Parathyroid adenoma (tissue), 2 donors: ENCODE measurements around the gene VWC2L.

ENCODE experiments used
- H2AFZ ChIP-seq: fragments of 300-600 bp; sonication (generic); one replicate; pipeline ENCODE4 v1.7.0; 2017; ENCODE audit warnings: antibody characterized with exemption, mild to moderate bottlenecking
- H3K27ac ChIP-seq: fragments of 300-600 bp; sonication (generic); one replicate; pipeline ENCODE4 v1.7.0; 2017
- H3K27me3 ChIP-seq: fragments of 300-600 bp; sonication (generic); one replicate; pipeline ENCODE4 v1.7.0; 2017; ENCODE audit warnings: low read length; ENCODE audit not compliant: control insufficient read depth, insufficient read depth
- H3K36me3 ChIP-seq: fragments of 300-600 bp; sonication (generic); one replicate; pipeline ENCODE4 v1.7.0; 2017; ENCODE audit warnings: low read length; ENCODE audit not compliant: control insufficient read depth, insufficient read depth
- H3K4me1 ChIP-seq: fragments of 300-600 bp; sonication (generic); one replicate; pipeline ENCODE4 v1.7.0; 2017; ENCODE audit warnings: control low read depth
- H3K4me2 ChIP-seq: fragments of 300-600 bp; sonication (generic); one replicate; pipeline ENCODE4 v1.7.0; 2017; ENCODE audit warnings: low read length
- H3K4me3 ChIP-seq: fragments of 300-600 bp; sonication (generic); one replicate; pipeline ENCODE4 v1.7.0; 2017; ENCODE audit warnings: low read depth, low read length
- H3K79me2 ChIP-seq: fragments of 300-600 bp; sonication (generic); one replicate; pipeline ENCODE4 v1.7.0; 2017; ENCODE audit warnings: control low read depth
- H3K9ac ChIP-seq: fragments of 300-600 bp; sonication (generic); one replicate; pipeline ENCODE4 v1.7.0; 2017; ENCODE audit warnings: mild to moderate bottlenecking
- H3K9me3 ChIP-seq: fragments of 300-600 bp; sonication (generic); one replicate; pipeline ENCODE4 v1.7.0; 2017; ENCODE audit warnings: low read length; ENCODE audit not compliant: control insufficient read depth
- CTCF ChIP-seq: fragments of 300-600 bp; sonication (generic); IDR thresholded peaks from one replicate; pipeline ENCODE4 v1.7.0; 2017; ENCODE audit warnings: antibody characterized with exemption, mild to moderate bottlenecking
- donor health status: primary hyperparathyroidism.

Gene VWC2L

GRCh38 chr2:214471990-214472389 lies 61.1 kb downstream of the VWC2L start:
- no peaks in the 10 kb centered on the region for H3K9me3 ChIP-seq
- no peak overlapping the region for H3K27ac ChIP-seq
- no peak overlapping the region for H3K4me2 ChIP-seq
- H3K9ac ChIP-seq = no peak overlapping the region
- no peak overlapping the region for H2AFZ ChIP-seq
- H3K79me2 ChIP-seq = no peaks in the 10 kb centered on the region
- TF ChIP-seq CTCF = no peak
- H3K4me3 ChIP-seq = no peak overlapping the region
- H3K36me3 ChIP-seq = no peaks in the 10 kb centered on the region
- no peaks in the 10 kb centered on the region for H3K27me3 ChIP-seq
- no peaks in the 10 kb centered on the region for H3K4me1 ChIP-seq

- H2AFZ ChIP-seq = no peak overlapping the region
- no peaks in the 10 kb centered on the region for H3K36me3 ChIP-seq
- H3K9me3 ChIP-seq = no peaks in the 10 kb centered on the region
- no peak overlapping the region for H3K4me3 ChIP-seq
- no peak for TF ChIP-seq CTCF
- H3K27me3 ChIP-seq = no peaks in the 10 kb centered on the region
- H3K4me1 ChIP-seq = peaks cover 3% of the 10 kb centered on the region
- H3K27ac ChIP-seq = no peak overlapping the region
- H3K4me2 ChIP-seq = no peak overlapping the region
- no peak overlapping the region for H3K9ac ChIP-seq
- H3K79me2 ChIP-seq = no peaks in the 10 kb centered on the region
Observed at GRCh38 chr2:214477305-214477704, 66.5 kb downstream of the VWC2L start.

GRCh38 chr2:214481204-214481603 lies 70.3 kb downstream of the VWC2L start:
- H3K4me2 ChIP-seq = peak overlapping the region; percentile 29
- H3K36me3 ChIP-seq = no peaks in the 10 kb centered on the region
- no peaks in the 10 kb centered on the region for H3K79me2 ChIP-seq
- no peak for TF ChIP-seq CTCF
- H3K4me3 ChIP-seq = no peak overlapping the region
- peak overlapping the region; percentile 26 for H2AFZ ChIP-seq
- H3K27ac ChIP-seq = no peak overlapping the region
- H3K27me3 ChIP-seq = no peaks in the 10 kb centered on the region
- no peaks in the 10 kb centered on the region for H3K9me3 ChIP-seq
- H3K4me1 ChIP-seq = peaks cover 3% of the 10 kb centered on the region
- no peak overlapping the region for H3K9ac ChIP-seq

GRCh38 chr2:214482728-214483127 lies 71.9 kb downstream of the VWC2L start:
- H3K4me3 ChIP-seq = no peak overlapping the region
- H3K9me3 ChIP-seq = no peaks in the 10 kb centered on the region
- no peak for TF ChIP-seq CTCF
- H3K36me3 ChIP-seq = no peaks in the 10 kb centered on the region
- no peak overlapping the region for H3K27ac ChIP-seq
- H3K4me2 ChIP-seq = no peak overlapping the region
- H3K9ac ChIP-seq = no peak overlapping the region
- peaks cover 3% of the 10 kb centered on the region for H3K4me1 ChIP-seq
- no peaks in the 10 kb centered on the region for H3K79me2 ChIP-seq
- H3K27me3 ChIP-seq = no peaks in the 10 kb centered on the region
- no peak overlapping the region for H2AFZ ChIP-seq

- H3K4me1 ChIP-seq = peaks cover 3% of the 10 kb centered on the region
- no peak overlapping the region for H3K27ac ChIP-seq
- no peaks in the 10 kb centered on the region for H3K79me2 ChIP-seq
- no peak overlapping the region for H3K4me2 ChIP-seq
- no peak overlapping the region for H3K4me3 ChIP-seq
- H3K36me3 ChIP-seq = no peaks in the 10 kb centered on the region
- H2AFZ ChIP-seq = no peak overlapping the region
- no peak for TF ChIP-seq CTCF
- no peak overlapping the region for H3K9ac ChIP-seq
- H3K27me3 ChIP-seq = no peaks in the 10 kb centered on the region
- no peaks in the 10 kb centered on the region for H3K9me3 ChIP-seq
Observed at GRCh38 chr2:214484239-214484638, 73.4 kb downstream of the VWC2L start.
